Activated CD4-positive, alpha-beta T cell treated with anti-CD3 and anti-CD28 coated beads, Interleukin-2, amount 10 ng/mL, durations not matched to agents 7 days and 5 days (primary cell): ENCODE results near the gene ACYP1. TPM values are rescaled to one million over a fixed set of nuclear protein-coding genes. Genes with fewer than 3 reads are reported as not detected.

Source experiments
- CTCF ChIA-PET: fragments of 350-600 bp; sonication (Branson Sonifier 250); formaldehyde crosslinking; loops from one replicate; lab custom pipeline; 2021; ENCODE audit warnings: antibody characterized with exemption; lab: Charles Lee
- POLR2A ChIA-PET: fragments of 350-600 bp; sonication (Branson Sonifier 250); formaldehyde crosslinking; loops from one replicate; lab custom pipeline; 2021; ENCODE audit warnings: antibody characterized with exemption; lab: Charles Lee
- DNase-seq: peaks from one replicate; pipeline ENCODE4 v3.0.0-alpha.2; 2020
- H3K27ac Mint-ChIP-seq: one replicate; pipeline ENCODE4 v1.8.0; 2021; ENCODE audit warnings: mild to moderate bottlenecking, moderate library complexity, mixed read lengths
- H3K27me3 Mint-ChIP-seq: one replicate; pipeline ENCODE4 v1.8.0; 2021; ENCODE audit warnings: mixed read lengths
- H3K36me3 Mint-ChIP-seq: one replicate; pipeline ENCODE4 v1.8.0; 2021; ENCODE audit warnings: low read depth, mixed read lengths
- H3K4me1 Mint-ChIP-seq: one replicate; pipeline ENCODE4 v1.8.0; 2021; ENCODE audit warnings: mixed read lengths
- H3K4me3 Mint-ChIP-seq: one replicate; pipeline ENCODE4 v1.8.0; 2021; ENCODE audit warnings: mild to moderate bottlenecking, moderate library complexity, mixed read lengths
- H3K9me3 Mint-ChIP-seq: one replicate; pipeline ENCODE4 v1.8.0; 2021; ENCODE audit warnings: mixed read lengths
- total RNA-seq, 2 experiments: library from RNA; stranded (reverse); gene quantifications; one replicate each; pipeline ENCODE4 v1.2.3, GENCODE V29; 2021

The ACYP1 gene
- total RNA-seq, 2 experiments from 2014 or later: 52.4 to 62.0 TPM

GRCh38 chr14:75025082-75025481 lies 38.7 kb downstream of the ACYP1 start:
- H3K27ac Mint-ChIP-seq: no peak overlapping the region
- H3K27me3 Mint-ChIP-seq: no peaks in the 10 kb centered on the region
- peaks cover 19% of the 10 kb centered on the region for H3K36me3 Mint-ChIP-seq
- ChIA-PET CTCF (interaction anchor here (1.0 to 1.5 kb wide), 3 partner anchors 10 to 148 kb away, joined by 3 to 4 read pairs (median 4); no protein-coding TSS in a partner anchor), POLR2A (no interaction called here)
- H3K9me3 Mint-ChIP-seq: no peaks in the 10 kb centered on the region
- no peaks in the 10 kb centered on the region for H3K4me1 Mint-ChIP-seq
- no peak overlapping the region for H3K4me3 Mint-ChIP-seq
- DNase-seq: no peak

- Mint-ChIP-seq H3K36me3 (peaks cover 22% of the 10 kb centered on the region), H3K9me3 (no peaks in the 10 kb centered on the region)
- CTCF ChIA-PET: interaction anchor here (0.8 to 2.4 kb wide), 4 partner anchors 9 to 92 kb away, joined by 3 to 10 read pairs (median 4); no protein-coding TSS in a partner anchor
Measured at GRCh38 chr14:75023108-75023507, 40.7 kb downstream of the ACYP1 start.

GRCh38 chr14:75022655-75023054 lies 41.2 kb downstream of the ACYP1 start:
- POLR2A ChIA-PET: no interaction called here
- no peaks in the 10 kb centered on the region for H3K27me3 Mint-ChIP-seq
- no peaks in the 10 kb centered on the region for H3K4me1 Mint-ChIP-seq

More at GRCh38 chr14:75023108-75023507, 40.7 kb downstream of the ACYP1 start:
- Mint-ChIP-seq H3K4me3 (no peak overlapping the region), H3K27me3 (no peaks in the 10 kb centered on the region), H3K4me1 (no peaks in the 10 kb centered on the region), H3K27ac (no peak overlapping the region)
- no peak for DNase-seq
- POLR2A ChIA-PET: interaction anchor here (0.6 kb wide), 1 partner anchor 32 kb away, joined by 4 read pairs; no protein-coding TSS in a partner anchor

GRCh38 chr14:75018694-75019093 lies 45.1 kb downstream of the ACYP1 start:
- H3K4me1 Mint-ChIP-seq: no peaks in the 10 kb centered on the region
- POLR2A ChIA-PET: no interaction called here
- no peak overlapping the region for H3K4me3 Mint-ChIP-seq
- CTCF ChIA-PET: interaction anchor here (0.6 to 0.8 kb wide), 2 partner anchors 55 to 58 kb away, joined by 3 to 4 read pairs; no protein-coding TSS in a partner anchor
- no peak for DNase-seq
- H3K9me3 Mint-ChIP-seq: no peaks in the 10 kb centered on the region
- no peaks in the 10 kb centered on the region for H3K27me3 Mint-ChIP-seq
- H3K27ac Mint-ChIP-seq: no peak overlapping the region
- H3K36me3 Mint-ChIP-seq: peaks cover 29% of the 10 kb centered on the region

More at GRCh38 chr14:75022655-75023054, 41.2 kb downstream of the ACYP1 start:
- H3K4me3 Mint-ChIP-seq: no peak overlapping the region
- CTCF ChIA-PET: interaction anchor here (0.8 to 2.4 kb wide), 4 partner anchors 8 to 92 kb away, joined by 3 to 10 read pairs (median 4); no protein-coding TSS in a partner anchor
- H3K9me3 Mint-ChIP-seq: no peaks in the 10 kb centered on the region
- peaks cover 20% of the 10 kb centered on the region for H3K36me3 Mint-ChIP-seq
- H3K27ac Mint-ChIP-seq: no peak overlapping the region
- DNase-seq: no peak

GRCh38 chr14:75016815-75017214 lies 47.0 kb downstream of the ACYP1 start:
- no peaks in the 10 kb centered on the region for H3K9me3 Mint-ChIP-seq
- H3K27me3 Mint-ChIP-seq: no peaks in the 10 kb centered on the region
- DNase-seq: no peak
- peaks cover under 1% of the 10 kb centered on the region for H3K4me1 Mint-ChIP-seq
- H3K27ac Mint-ChIP-seq: no peak overlapping the region
- ChIA-PET POLR2A (no interaction called here), CTCF (no interaction called here)
- H3K36me3 Mint-ChIP-seq: peaks cover 25% of the 10 kb centered on the region
- no peak overlapping the region for H3K4me3 Mint-ChIP-seq

- POLR2A ChIA-PET: no interaction called here
- Mint-ChIP-seq H3K36me3 (peaks cover 28% of the 10 kb centered on the region), H3K27me3 (no peaks in the 10 kb centered on the region), H3K4me1 (peaks cover 13% of the 10 kb centered on the region), H3K27ac (no peak overlapping the region), H3K9me3 (no peaks in the 10 kb centered on the region), H3K4me3 (no peak overlapping the region)
- CTCF ChIA-PET: interaction anchor here (0.6 to 1.5 kb wide), 2 partner anchors 8 to 47 kb away, joined by 3 to 4 read pairs; no protein-coding TSS in a partner anchor
- DNase-seq: no peak
Measured at GRCh38 chr14:75015496-75015895, 48.3 kb downstream of the ACYP1 start.

- POLR2A ChIA-PET: interaction anchor here (0.6 kb wide), 1 partner anchor 24 kb away, joined by 4 read pairs; no protein-coding TSS in a partner anchor
- Mint-ChIP-seq H3K4me1 (peaks cover 22% of the 10 kb centered on the region), H3K9me3 (no peaks in the 10 kb centered on the region), H3K27ac (no peak overlapping the region), H3K4me3 (no peak overlapping the region), H3K36me3 (peaks cover 38% of the 10 kb centered on the region), H3K27me3 (no peaks in the 10 kb centered on the region)
- CTCF ChIA-PET: interaction anchor here (0.8 to 3.3 kb wide), 3 partner anchors 9 to 74 kb away, joined by 3 to 10 read pairs (median 3); no protein-coding TSS in a partner anchor
- no peak for DNase-seq
Measured at GRCh38 chr14:75013290-75013689, 50.5 kb downstream of the ACYP1 start.

- POLR2A ChIA-PET: no interaction called here
- Mint-ChIP-seq H3K27me3 (no peaks in the 10 kb centered on the region), H3K36me3 (peaks cover 50% of the 10 kb centered on the region), H3K4me3 (no peak overlapping the region), H3K9me3 (no peaks in the 10 kb centered on the region), H3K4me1 (peaks cover 29% of the 10 kb centered on the region), H3K27ac (peak overlapping the region; percentile 46)
- no peak for DNase-seq
- CTCF ChIA-PET: interaction anchor here (3.3 kb wide), 1 partner anchor 12 kb away, joined by 10 read pairs; no protein-coding TSS in a partner anchor
Measured at GRCh38 chr14:75011356-75011994, 52.3 kb downstream of the ACYP1 start.

GRCh38 chr14:75010472-75011093 lies 53.2 kb downstream of the ACYP1 start:
- Mint-ChIP-seq H3K27me3 (no peaks in the 10 kb centered on the region), H3K4me3 (no peak overlapping the region), H3K27ac (no peak overlapping the region), H3K9me3 (no peaks in the 10 kb centered on the region), H3K4me1 (peaks cover 37% of the 10 kb centered on the region), H3K36me3 (peaks cover 56% of the 10 kb centered on the region)
- DNase-seq: no peak
- ChIA-PET POLR2A (no interaction called here), CTCF (interaction anchor here (3.3 kb wide), 1 partner anchor 13 kb away, joined by 10 read pairs; no protein-coding TSS in a partner anchor)

GRCh38 chr14:75009176-75009575 lies 54.6 kb downstream of the ACYP1 start:
- Mint-ChIP-seq H3K36me3 (peaks cover 67% of the 10 kb centered on the region), H3K4me1 (peaks cover 49% of the 10 kb centered on the region), H3K4me3 (no peak overlapping the region), H3K27me3 (no peaks in the 10 kb centered on the region), H3K9me3 (no peaks in the 10 kb centered on the region), H3K27ac (no peak overlapping the region)
- ChIA-PET CTCF (no interaction called here), POLR2A (no interaction called here)
- DNase-seq: no peak

GRCh38 chr14:75005357-75005756 lies 58.5 kb downstream of the ACYP1 start:
- Mint-ChIP-seq H3K4me1 (peaks cover 52% of the 10 kb centered on the region), H3K27me3 (no peaks in the 10 kb centered on the region), H3K27ac (no peak overlapping the region), H3K4me3 (no peak overlapping the region), H3K36me3 (peaks cover 66% of the 10 kb centered on the region), H3K9me3 (peaks cover 3% of the 10 kb centered on the region)
- ChIA-PET POLR2A (no interaction called here), CTCF (interaction anchor here (0.6 kb wide), 1 partner anchor 134 kb away, joined by 5 read pairs; no protein-coding TSS in a partner anchor)
- no peak for DNase-seq

GRCh38 chr14:75003250-75004027 lies 60.4 kb downstream of the ACYP1 start:
- POLR2A ChIA-PET: interaction anchor here (0.7 kb wide), 1 partner anchor 375 kb away, joined by 3 read pairs; no protein-coding TSS in a partner anchor
- H3K36me3 Mint-ChIP-seq: peaks cover 50% of the 10 kb centered on the region
- H3K9me3 Mint-ChIP-seq: peaks cover 3% of the 10 kb centered on the region
- H3K4me1 Mint-ChIP-seq: peaks cover 45% of the 10 kb centered on the region
- DNase-seq: no peak
- CTCF ChIA-PET: interaction anchor here (0.6 to 1.8 kb wide), 6 partner anchors 10 to 200 kb away, joined by 3 to 5 read pairs (median 4); no protein-coding TSS in a partner anchor
- H3K27me3 Mint-ChIP-seq: peaks cover 7% of the 10 kb centered on the region
- H3K27ac Mint-ChIP-seq: peak overlapping the region; percentile 89
- H3K4me3 Mint-ChIP-seq: peak overlapping the region; percentile 86
